ENCODE measurements around the gene WDR1.

The WDR1 gene

GRCh38 chr4:10116569-10117358 is at the start of gene WDR1:
Gene WDR1, minus strand, starts transcription at chr4:10116799. Its CDS starts 133 bp downstream, at chr4:10116666.
- DNase-seq (ENCODE audit: low spot score) = peak; percentile 92

- peak; percentile 31 for DNase-seq (ENCODE audit: low spot score)
Measured at GRCh38 chr4:10164877-10165283, 48.3 kb upstream of the WDR1 start.

GRCh38 chr4:10163296-10163695 is 46.7 kb upstream of the WDR1 start:
- no peak for DNase-seq (ENCODE audit: low spot score)

GRCh38 chr4:10162341-10163000 is 45.9 kb upstream of the WDR1 start:
- no peak for DNase-seq (ENCODE audit: low spot score)

- no peak for DNase-seq (ENCODE audit: low spot score)
Measured at GRCh38 chr4:10161840-10162239, 45.2 kb upstream of the WDR1 start.

- DNase-seq (ENCODE audit: low spot score) = no peak
Measured at GRCh38 chr4:10161146-10161545, 44.5 kb upstream of the WDR1 start.

GRCh38 chr4:10160281-10160856 is 43.8 kb upstream of the WDR1 start:
- no peak for DNase-seq (ENCODE audit: low spot score)

- DNase-seq (ENCODE audit: low spot score) = no peak
Measured at GRCh38 chr4:10159671-10160070, 43.1 kb upstream of the WDR1 start.

GRCh38 chr4:10158333-10158942 is 41.8 kb upstream of the WDR1 start:
- DNase-seq (ENCODE audit: low spot score) = no peak

GRCh38 chr4:10157478-10158332 is 41.1 kb upstream of the WDR1 start:
- DNase-seq (ENCODE audit: low spot score) = peak; percentile 70

GRCh38 chr4:10154241-10154640 is 37.6 kb upstream of the WDR1 start:
- no peak for DNase-seq (ENCODE audit: low spot score)

- no peak for DNase-seq (ENCODE audit: low spot score)
Measured at GRCh38 chr4:10153161-10153560, 36.6 kb upstream of the WDR1 start.

GRCh38 chr4:10151182-10151581 is 34.6 kb upstream of the WDR1 start:
- DNase-seq (ENCODE audit: low spot score) = no peak

- no peak for DNase-seq (ENCODE audit: low spot score)
Measured at GRCh38 chr4:10144966-10145365, 28.4 kb upstream of the WDR1 start.

GRCh38 chr4:10144479-10144878 is 27.9 kb upstream of the WDR1 start:
- DNase-seq (ENCODE audit: low spot score) = no peak

- DNase-seq (ENCODE audit: low spot score) = no peak
Measured at GRCh38 chr4:10143171-10143570, 26.6 kb upstream of the WDR1 start.

GRCh38 chr4:10140866-10141759 is 24.5 kb upstream of the WDR1 start:
- DNase-seq (ENCODE audit: low spot score) = no peak

- no peak for DNase-seq (ENCODE audit: low spot score)
Measured at GRCh38 chr4:10139518-10139917, 22.9 kb upstream of the WDR1 start.

GRCh38 chr4:10135260-10135659 is 18.7 kb upstream of the WDR1 start:
- no peak for DNase-seq (ENCODE audit: low spot score)

- no peak for DNase-seq (ENCODE audit: low spot score)
Measured at GRCh38 chr4:10134141-10134540, 17.5 kb upstream of the WDR1 start.

- DNase-seq (ENCODE audit: low spot score) = no peak
Measured at GRCh38 chr4:10131202-10131601, 14.6 kb upstream of the WDR1 start.
